Stimulated activated CD4-positive, alpha-beta T cell treated with anti-CD3 and anti-CD28 coated beads, Interleukin-15, amount 100 ng/mL, for 48 hours (primary cell): Measurements from ENCODE around the gene GDPD5.

ENCODE experiments used
- DNase-seq, 2 donors: peaks; one replicate each; pipeline ENCODE4 v3.0.0-alpha.2; 2020; ENCODE audit warnings: low read depth in 2 of 2

GDPD5 gene

GRCh38 chr11:75473684-75474083 lies 52.1 kb downstream of the GDPD5 start:
- no peak for DNase-seq

- no peak for DNase-seq
These were observed 53.5 kb downstream of the GDPD5 start for GRCh38 chr11:75472081-75472732.

- no peak for DNase-seq
These were observed 54.4 kb downstream of the GDPD5 start for GRCh38 chr11:75471176-75471973.

GRCh38 chr11:75470476-75471080 lies 55.2 kb downstream of the GDPD5 start:
- DNase-seq = no peak

- DNase-seq = no peak
These were observed 55.8 kb downstream of the GDPD5 start for GRCh38 chr11:75469785-75470405.

GRCh38 chr11:75468534-75469340 lies 57.0 kb downstream of the GDPD5 start:
- DNase-seq = no peak

- no peak for DNase-seq
These were observed 57.9 kb downstream of the GDPD5 start for GRCh38 chr11:75467881-75468280.

GRCh38 chr11:75467311-75467710 lies 58.4 kb downstream of the GDPD5 start:
- no peak for DNase-seq

- DNase-seq = no peak
These were observed 59.8 kb downstream of the GDPD5 start for GRCh38 chr11:75465701-75466531.

- DNase-seq = no peak
These were observed 62.5 kb downstream of the GDPD5 start for GRCh38 chr11:75463106-75463774.

GRCh38 chr11:75462117-75462653 lies 63.6 kb downstream of the GDPD5 start:
- DNase-seq = no peak

- DNase-seq = no peak
These were observed 64.6 kb downstream of the GDPD5 start for GRCh38 chr11:75461151-75461550.

GRCh38 chr11:75456596-75457183 lies 69.1 kb downstream of the GDPD5 start:
- no peak for DNase-seq

- no peak for DNase-seq
These were observed 70.8 kb downstream of the GDPD5 start for GRCh38 chr11:75454987-75455386.

GRCh38 chr11:75453916-75454655 lies 71.7 kb downstream of the GDPD5 start:
- DNase-seq = no peak

- DNase-seq = peak in 1 of 2 donors; percentile 32
These were observed 74.6 kb downstream of the GDPD5 start for GRCh38 chr11:75450826-75451821.

GRCh38 chr11:75450236-75450635 lies 75.5 kb downstream of the GDPD5 start:
- DNase-seq = no peak
